GM21381 (cell line): Measurements from ENCODE around the gene SPINK4.

ENCODE experiments used
- ATAC-seq: cut with Tn5 transposase; IDR thresholded peaks from one replicate; pipeline ENCODE4 v1.9.1; 2021; ENCODE audit warnings: mild to moderate bottlenecking, moderate library complexity; ENCODE audit not compliant: unreplicated experiment

SPINK4 gene

DNA sequence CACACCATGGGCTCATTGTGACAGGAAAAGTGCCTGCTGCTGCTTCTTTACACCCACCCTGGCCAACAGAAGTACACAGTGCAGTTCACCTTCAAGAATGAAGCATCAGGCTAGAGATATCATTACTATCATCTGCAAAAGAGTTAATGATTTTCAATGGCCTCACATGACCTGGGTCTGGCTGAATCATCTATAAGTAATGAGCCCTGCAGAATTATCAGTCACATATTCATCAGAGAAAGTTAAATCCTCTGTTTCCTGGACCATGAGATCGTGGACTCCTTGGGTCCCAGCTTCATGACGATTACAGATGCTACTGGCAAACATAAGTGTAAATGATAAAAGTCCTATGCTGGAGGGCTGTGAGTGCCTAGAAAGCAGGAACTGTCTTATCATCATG, 16.3 kb downstream of the SPINK4 start:
- ATAC-seq: no peak

DNA sequence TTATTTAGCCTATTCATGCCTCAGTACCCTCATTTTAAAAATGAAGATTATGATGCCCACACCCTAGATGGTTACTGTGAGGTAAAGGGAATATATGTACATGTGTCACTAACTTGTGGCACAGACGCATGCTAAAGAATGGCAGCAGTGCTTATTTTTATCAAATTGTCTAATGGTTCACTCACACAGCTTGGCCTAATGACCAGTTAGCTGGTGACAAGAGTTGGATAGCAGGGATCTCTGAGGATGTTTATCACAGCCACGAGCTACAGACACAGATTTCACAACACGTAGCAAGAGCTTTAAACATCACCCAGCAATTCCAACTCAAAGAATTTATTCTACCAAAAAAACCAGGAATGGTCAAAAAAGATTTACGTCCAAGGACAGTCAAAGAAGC, 17.3 kb downstream of the SPINK4 start:
- no peak for ATAC-seq

DNA sequence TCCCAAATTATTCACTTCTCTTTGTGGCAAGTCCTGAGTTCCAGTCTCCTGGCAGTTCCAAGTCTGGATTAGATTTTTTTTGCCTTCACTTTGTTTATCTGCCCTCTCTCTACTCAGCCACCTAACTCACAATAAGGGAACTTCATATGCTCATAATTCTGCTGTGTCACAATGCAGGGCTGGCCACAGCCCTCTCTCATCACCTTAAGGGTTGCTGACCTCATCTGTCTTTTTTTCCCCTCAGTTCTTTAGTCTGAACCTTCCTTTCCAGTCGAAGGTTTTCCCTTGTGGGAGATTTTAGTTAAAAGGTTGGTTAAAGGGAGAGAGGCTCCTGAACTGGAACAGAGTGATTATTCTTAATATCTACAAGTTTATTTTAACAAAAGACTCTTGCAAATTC, 20.4 kb downstream of the SPINK4 start:
- ATAC-seq: no peak

GRCh38 chr9:33263131-33264002, 23.4 kb downstream of the SPINK4 start:
- no peak for ATAC-seq

DNA sequence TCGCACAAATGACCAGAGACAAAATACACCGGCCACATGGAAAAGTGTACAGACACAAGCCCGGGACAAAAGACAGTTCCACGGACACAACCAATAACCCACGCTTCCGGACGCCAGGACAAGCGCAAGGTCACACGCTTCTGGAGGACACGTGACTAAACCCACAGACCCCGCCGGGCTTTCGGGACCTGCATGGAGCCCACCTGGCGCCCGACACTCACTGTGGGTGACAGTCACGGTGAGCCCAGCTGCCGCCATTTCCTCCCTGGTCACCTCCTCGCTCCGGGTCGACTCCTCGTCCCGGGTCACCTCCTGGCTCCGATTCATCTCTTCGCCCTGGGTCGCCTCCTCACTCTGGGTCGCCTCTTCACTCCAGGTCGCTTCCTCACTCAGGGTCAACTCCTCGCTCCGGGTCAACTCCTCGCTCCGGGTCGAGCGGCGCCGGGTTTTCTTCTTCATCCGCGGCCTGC, 24.1 kb downstream of the SPINK4 start:
- peak; percentile 23 for ATAC-seq

DNA sequence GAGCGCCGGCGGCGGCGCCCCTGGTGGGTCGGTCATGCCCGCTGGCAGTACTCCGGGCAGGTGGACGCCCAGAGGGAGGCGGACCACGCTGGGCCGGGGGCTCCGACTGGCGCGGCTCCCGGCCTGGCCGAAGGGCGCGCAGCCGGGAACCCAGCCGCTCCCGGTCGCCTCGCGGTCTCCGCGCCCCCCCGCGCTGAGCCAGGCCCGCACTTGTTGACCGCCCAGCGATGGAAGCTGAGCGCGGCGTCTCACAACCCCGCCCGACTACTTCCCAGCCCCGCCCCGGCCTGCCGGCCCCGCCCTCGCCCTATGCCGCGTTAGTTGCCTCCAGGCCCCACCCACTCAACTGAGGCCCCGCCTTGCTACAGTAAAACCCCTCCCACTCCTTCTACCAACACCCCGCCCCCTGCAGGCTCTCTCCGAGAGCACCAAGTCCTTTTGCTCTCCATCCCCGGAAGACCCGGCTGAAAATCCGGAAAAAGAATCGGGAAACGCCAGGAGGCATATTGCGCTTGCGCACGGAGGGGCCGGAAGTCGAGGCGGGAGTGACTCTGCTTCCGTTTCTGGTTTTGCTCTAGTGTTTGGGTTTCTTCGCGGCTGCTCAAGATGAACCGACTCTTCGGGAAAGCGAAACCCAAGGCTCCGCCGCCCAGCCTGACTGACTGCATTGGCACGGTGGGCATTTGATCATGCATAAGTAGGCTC, 24.7 kb downstream of the SPINK4 start, which contains the start of the genes BAG1 and CHMP5:
Gene BAG1, minus strand, starts transcription at position 236 of the 705 bp plus-strand sequence.
Gene CHMP5, plus strand, starts transcription at position 577 of the 705 bp plus-strand sequence. Its CDS starts 30 bp downstream, at position 607.
- peak; percentile 87 for ATAC-seq

GRCh38 chr9:33265211-33265865, 25.4 kb downstream of the SPINK4 start:
- no peak for ATAC-seq

- no peak for ATAC-seq
Measured at GRCh38 chr9:33267151-33267767, 27.3 kb downstream of the SPINK4 start.

- ATAC-seq: no peak
Measured at GRCh38 chr9:33270146-33270545, 30.2 kb downstream of the SPINK4 start.

GRCh38 chr9:33272061-33272460, 32.1 kb downstream of the SPINK4 start:
- ATAC-seq: no peak

DNA sequence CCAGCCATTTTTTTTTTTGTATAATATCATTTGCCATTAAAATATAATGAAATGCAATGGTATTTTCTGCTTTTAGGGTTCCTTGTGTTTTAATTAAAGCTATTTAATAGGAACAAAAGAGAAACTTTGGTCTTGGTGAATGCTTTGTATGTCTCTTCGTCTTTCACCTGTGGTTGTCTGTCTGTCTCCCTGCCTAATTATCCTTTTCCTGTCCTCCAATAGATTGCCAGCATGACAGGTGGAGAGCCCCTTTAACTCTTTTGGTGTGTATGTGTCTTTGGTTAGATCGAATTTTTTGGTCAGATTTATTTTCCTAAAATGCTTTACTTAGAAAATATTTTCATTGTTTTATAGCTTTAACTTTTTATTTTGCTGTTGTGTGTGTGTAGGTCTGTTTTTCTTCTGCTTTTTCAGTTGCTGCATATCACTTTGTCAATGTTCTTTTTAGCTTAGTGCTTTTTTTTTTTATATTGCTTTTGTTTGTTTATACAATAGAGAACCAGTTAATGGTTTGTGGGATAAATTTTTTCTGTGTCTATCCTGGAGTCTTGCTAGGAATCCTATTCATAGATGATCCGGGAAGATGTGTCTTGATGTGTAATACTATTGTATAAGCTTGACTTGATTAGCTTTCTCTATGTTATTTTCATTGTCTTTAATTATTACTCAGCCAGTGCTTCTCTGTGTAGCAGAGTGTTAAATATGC, 33.5 kb downstream of the SPINK4 start:
- no peak for ATAC-seq

DNA sequence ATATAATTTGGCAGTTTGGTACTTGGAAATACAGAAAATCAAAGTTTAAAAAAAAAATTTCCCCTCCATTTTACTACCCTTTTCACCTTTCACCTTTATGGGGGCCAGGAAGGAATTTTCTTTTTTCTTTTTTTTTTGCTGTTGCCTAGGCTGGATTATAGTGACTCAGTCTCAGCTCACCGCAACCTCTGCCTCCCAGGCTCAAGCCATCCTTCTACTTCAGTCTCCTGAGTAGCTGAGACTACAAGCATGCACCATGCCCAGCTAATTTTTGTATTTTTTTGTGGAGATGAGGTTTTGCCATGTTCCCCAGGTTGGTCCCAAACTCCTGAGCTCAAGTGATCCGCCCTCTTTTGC, 34.0 kb downstream of the SPINK4 start:
- no peak for ATAC-seq

- no peak for ATAC-seq
Measured at GRCh38 chr9:33277484-33277883, 37.5 kb downstream of the SPINK4 start.

DNA sequence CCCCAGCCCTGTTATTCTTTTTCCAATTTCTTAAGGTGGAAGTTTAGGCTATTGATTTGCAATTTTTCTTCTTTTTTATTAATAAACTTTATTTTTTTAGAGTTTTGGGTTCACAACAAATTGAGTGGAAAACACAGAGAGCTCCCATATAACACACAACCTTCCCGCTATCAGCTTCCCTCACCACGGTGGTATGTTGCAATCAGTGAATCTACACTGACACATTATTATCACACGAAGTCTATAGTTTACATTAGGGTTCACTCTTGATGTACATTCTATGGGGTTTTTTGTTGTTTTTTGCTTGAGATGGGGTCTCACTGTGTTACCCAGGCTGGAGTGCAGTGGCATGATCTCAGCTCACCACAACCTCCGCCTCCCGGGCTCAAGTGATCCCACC, 45.5 kb downstream of the SPINK4 start:
- ATAC-seq: no peak

DNA sequence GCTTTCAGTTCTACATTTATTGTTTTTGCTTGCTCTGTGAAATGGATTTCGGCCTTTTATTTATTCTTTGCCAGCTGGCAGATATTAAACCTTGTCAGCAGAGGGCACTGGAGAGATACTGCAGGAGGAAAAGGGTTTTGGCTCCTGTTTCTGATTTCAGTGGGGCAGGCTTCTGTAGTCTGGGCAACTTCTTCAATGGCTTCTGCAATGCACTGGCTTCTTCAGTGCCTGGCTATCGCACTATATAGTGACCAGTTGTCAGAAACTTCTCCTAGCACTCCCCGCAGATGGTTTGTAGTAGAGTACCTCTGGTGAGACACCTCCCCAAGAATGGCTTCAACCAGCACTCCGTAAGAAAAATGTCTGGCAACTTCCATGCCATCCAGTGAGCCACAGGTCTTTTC, 47.1 kb downstream of the SPINK4 start:
- no peak for ATAC-seq

GRCh38 chr9:33288235-33288634, 48.3 kb downstream of the SPINK4 start:
- ATAC-seq: no peak

DNA sequence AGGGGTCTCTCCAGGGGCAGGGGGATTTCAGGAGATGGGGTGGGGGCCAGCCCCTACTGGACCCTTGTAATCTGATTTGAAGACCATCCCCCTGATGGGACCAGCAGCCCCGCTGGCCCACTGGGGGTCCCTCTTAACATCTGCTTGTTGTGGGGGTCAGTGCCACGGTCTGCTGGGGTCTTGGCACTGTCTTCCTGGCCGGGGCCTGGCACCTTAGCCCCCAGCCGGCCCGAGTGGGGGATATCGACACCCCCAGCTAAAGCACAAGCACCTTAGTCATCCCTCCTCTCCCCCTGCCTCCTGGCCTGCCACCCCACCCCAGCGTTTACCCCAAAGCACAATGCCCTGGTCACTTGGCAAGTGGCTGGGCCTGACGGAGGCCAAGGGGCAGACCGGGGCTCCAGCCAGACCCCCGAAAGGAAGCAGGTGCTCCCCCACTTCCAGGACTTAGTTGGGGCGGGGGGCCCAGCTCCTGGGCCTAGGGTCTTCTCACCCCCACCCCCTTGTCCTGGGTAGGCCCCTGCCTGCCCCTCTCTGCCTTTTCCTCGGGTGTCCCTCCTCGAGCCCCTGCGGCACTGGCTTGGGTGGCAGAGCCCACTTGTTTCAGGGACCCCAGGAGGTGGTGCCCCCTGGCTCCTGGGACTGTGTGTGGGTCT, 49.0 kb downstream of the SPINK4 start:
- ATAC-seq: no peak

GRCh38 chr9:33289496-33289895, 49.5 kb downstream of the SPINK4 start:
- no peak for ATAC-seq

- ATAC-seq: peak; percentile 26
Measured at GRCh38 chr9:33289936-33290246, 49.9 kb downstream of the SPINK4 start.
